HG03280 (cell line): ENCODE data around the gene DENND6B.

Experiments
- ATAC-seq: cut with Tn5 transposase; IDR thresholded peaks from one replicate; pipeline ENCODE4 v1.9.1; 2021; ENCODE audit warnings: mild to moderate bottlenecking, moderate library complexity; ENCODE audit not compliant: unreplicated experiment

Gene DENND6B

DNA sequence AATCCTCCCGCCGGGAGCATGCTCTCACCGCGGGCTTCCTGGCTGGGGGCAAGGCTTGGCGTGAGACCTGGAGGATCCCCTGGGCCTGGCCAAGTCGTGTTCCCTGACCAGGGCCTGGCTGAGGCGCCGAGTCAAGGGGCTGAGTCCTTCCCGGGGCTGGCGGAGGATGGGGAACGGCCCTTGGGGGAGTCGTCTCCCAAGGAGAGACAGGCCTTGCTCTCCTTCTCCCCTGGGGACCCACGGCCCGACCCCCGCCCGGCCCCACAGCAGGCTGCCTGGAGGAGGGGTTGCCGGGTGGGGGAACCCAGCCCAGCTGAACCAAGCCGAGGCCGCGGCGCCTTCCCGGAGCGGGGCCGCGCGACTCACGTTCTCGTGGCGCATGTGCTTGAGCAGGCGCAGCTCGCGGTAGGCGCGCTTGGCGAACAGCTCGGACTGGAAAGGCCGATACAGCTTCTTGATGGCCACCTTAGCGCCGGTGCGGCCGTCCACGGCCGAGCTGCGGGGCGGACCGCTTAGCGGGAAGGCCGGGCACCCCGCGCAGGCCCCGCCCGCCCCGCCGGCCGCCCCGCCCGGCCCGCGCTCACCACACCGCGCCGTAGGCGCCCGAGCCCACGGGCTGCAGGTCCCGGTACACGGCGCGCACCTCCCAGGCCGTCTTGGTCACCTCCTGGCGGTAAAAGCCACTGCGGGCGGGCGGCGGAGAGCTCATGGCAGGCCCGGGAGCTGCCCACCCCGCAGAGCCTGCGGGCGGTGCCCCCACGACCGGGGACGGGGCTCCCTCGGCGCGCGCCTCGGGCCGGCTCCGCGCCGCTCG, 65.8 kb downstream of the DENND6B start:
- ATAC-seq: no peak

DNA sequence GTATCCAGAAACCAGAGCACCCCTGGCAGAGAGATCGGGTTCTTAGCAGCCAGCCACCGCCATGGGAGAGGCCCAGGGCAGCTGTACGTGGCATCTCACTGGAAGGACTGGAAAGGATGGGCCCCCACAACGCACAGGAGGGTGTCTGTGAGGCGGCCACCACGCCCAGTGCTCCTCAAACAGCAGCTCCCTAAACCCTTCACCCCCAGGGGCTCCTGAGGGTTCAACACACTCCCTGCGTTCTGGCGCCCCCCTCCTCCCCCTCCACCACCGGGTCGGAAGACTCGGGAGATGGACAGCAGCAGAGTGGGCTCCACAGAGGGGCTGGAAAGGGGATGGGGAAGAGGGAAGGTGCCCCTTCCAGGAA, 66.4 kb downstream of the DENND6B start:
- no peak for ATAC-seq

DNA sequence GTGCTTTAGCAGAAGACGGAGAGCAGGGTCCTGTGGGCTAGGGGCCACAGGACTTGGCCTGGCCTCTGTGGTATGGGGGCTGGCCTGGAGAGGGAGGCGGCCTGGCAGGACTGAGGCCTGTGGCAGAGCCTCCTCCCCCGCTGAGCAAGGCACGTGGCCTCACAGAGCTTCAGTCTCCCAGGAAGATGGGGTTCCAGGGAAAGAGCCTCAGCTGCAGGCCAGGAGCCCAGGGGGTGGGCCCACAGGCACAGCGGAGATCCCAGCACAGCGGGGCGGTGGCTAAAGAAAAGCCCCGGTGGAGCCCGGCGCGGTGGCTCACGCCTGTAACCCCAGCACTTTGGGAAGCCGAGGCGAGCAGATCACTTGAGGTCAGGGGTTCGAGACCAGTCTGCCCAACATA, 67.5 kb downstream of the DENND6B start:
- no peak for ATAC-seq
